H9 (cell line): ENCODE results near the gene SLC9A7. TPM values are rescaled to one million over a fixed set of nuclear protein-coding genes. Genes with fewer than 3 reads are reported as not detected.
A peak's percentile ranks its signal among the peaks of the same experiment; 100 is the strongest.

ENCODE experiments used
- DNase-seq: peaks from one replicate; pipeline ENCODE4 v3.0.0-alpha.2; 2017
- H2AFZ ChIP-seq: one replicate; pipeline ENCODE4 v1.6.1; 2013; ENCODE audit warnings: mild to moderate bottlenecking, low read length, control low read depth, moderate library complexity
- H2AK5ac ChIP-seq: 2 replicates; pipeline ENCODE4 v1.6.1; 2013; ENCODE audit warnings: low read length, control low read depth, mixed read lengths; ENCODE audit not compliant: insufficient read length
- H2BK120ac ChIP-seq: one replicate; pipeline ENCODE4 v1.6.1; 2013; ENCODE audit warnings: low read depth, mild to moderate bottlenecking, low read length, control low read depth, inconsistent platforms; ENCODE audit not compliant: poor library complexity, severe bottlenecking
- H2BK12ac ChIP-seq: 2 replicates; pipeline ENCODE4 v1.6.1; 2013; ENCODE audit warnings: low read length, control low read depth, mixed read lengths, low read depth; ENCODE audit not compliant: insufficient read length
- H2BK15ac ChIP-seq: 2 replicates; pipeline ENCODE4 v1.6.1; 2013; ENCODE audit warnings: low read depth, low read length, control low read depth
- H2BK20ac ChIP-seq: one replicate; pipeline ENCODE4 v1.6.1; 2013; ENCODE audit warnings: low read depth, mild to moderate bottlenecking, low read length, control low read depth, inconsistent platforms; ENCODE audit not compliant: poor library complexity, severe bottlenecking
- H2BK5ac ChIP-seq: 2 replicates; pipeline ENCODE4 v1.6.1; 2013; ENCODE audit warnings: low read length, control low read depth, mixed read lengths; ENCODE audit not compliant: insufficient read length
- H3K14ac ChIP-seq: 2 replicates; pipeline ENCODE4 v1.6.1; 2013; ENCODE audit warnings: low read length, control low read depth; ENCODE audit not compliant: insufficient read depth
- H3K18ac ChIP-seq: 2 replicates; pipeline ENCODE4 v1.6.1; 2013; ENCODE audit warnings: low read depth, mild to moderate bottlenecking, mixed read lengths, low read length, control low read depth; ENCODE audit not compliant: insufficient read length
- H3K23ac ChIP-seq: 2 replicates; pipeline ENCODE4 v1.6.1; 2013; ENCODE audit warnings: low read length, control low read depth, mixed read lengths, low read depth; ENCODE audit not compliant: insufficient read length
- H3K23me2 ChIP-seq: 2 replicates; pipeline ENCODE4 v1.6.1; 2013; ENCODE audit warnings: low read depth, mild to moderate bottlenecking, mixed read lengths, low read length, control low read depth; ENCODE audit not compliant: insufficient read length, poor library complexity, severe bottlenecking
- H3K27ac ChIP-seq: 2 replicates; pipeline ENCODE4 v1.5.1; 2013; ENCODE audit warnings: low read length, control low read depth, mixed read lengths, low read depth; ENCODE audit not compliant: insufficient read length
- H3K27me3 ChIP-seq: 2 replicates; pipeline ENCODE4 v1.6.1; 2013; ENCODE audit warnings: low read length, control low read depth, inconsistent platforms; ENCODE audit not compliant: insufficient read depth
- H3K4ac ChIP-seq: 2 replicates; pipeline ENCODE4 v1.6.1; 2013; ENCODE audit warnings: low read depth, mild to moderate bottlenecking, control low read depth, inconsistent platforms, low read length, moderate library complexity
- H3K4me1 ChIP-seq: 2 replicates; pipeline ENCODE4 v1.6.1; 2013; ENCODE audit warnings: low read length, control low read depth, inconsistent platforms; ENCODE audit not compliant: insufficient read depth
- H3K4me2 ChIP-seq: 2 replicates; pipeline ENCODE4 v1.6.1; 2013; ENCODE audit warnings: low read length, control low read depth, mixed read lengths; ENCODE audit not compliant: insufficient read length, insufficient read depth
- H3K56ac ChIP-seq: 2 replicates; pipeline ENCODE4 v1.6.1; 2013; ENCODE audit warnings: low read depth, mild to moderate bottlenecking, mixed read lengths, low read length, control low read depth; ENCODE audit not compliant: insufficient read length
- H3K79me1 ChIP-seq: 2 replicates; pipeline ENCODE4 v1.6.1; 2013; ENCODE audit warnings: low read depth, mild to moderate bottlenecking, moderate library complexity, low read length, control low read depth, inconsistent platforms; ENCODE audit not compliant: insufficient read depth, poor library complexity, severe bottlenecking
- H3K79me2 ChIP-seq: 2 replicates; pipeline ENCODE4 v1.6.1; 2013; ENCODE audit warnings: low read length, control low read depth, inconsistent platforms; ENCODE audit not compliant: insufficient read depth
- H3K9ac ChIP-seq: 2 replicates; pipeline ENCODE4 v1.6.1; 2013; ENCODE audit warnings: low read length, control low read depth, mixed read lengths; ENCODE audit not compliant: insufficient read length; ENCODE audit errors: extremely low read depth
- H3K9me3 ChIP-seq: one replicate; pipeline ENCODE4 v1.6.1; 2013; ENCODE audit warnings: low read depth, low read length, inconsistent platforms; ENCODE audit not compliant: control insufficient read depth
- H3T11ph ChIP-seq: one replicate; pipeline ENCODE4 v1.6.1; 2013; ENCODE audit warnings: mild to moderate bottlenecking, low read length, control low read depth, inconsistent platforms
- H4K20me1 ChIP-seq: one replicate; pipeline ENCODE4 v1.6.1; 2013; ENCODE audit not compliant: control insufficient read depth, insufficient read length, insufficient read depth
- H4K5ac ChIP-seq: 2 replicates; pipeline ENCODE4 v1.6.1; 2013; ENCODE audit warnings: low read depth, mild to moderate bottlenecking, mixed read lengths, low read length, control low read depth; ENCODE audit not compliant: insufficient read length
- H4K8ac ChIP-seq: replicated peaks from 2 replicates; pipeline ENCODE4 v1.6.1; 2013; ENCODE audit warnings: low read length, control low read depth, mixed read lengths, low read depth; ENCODE audit not compliant: insufficient read length
- H4K91ac ChIP-seq: 2 replicates; pipeline ENCODE4 v1.6.1; 2013; ENCODE audit warnings: low read depth, mild to moderate bottlenecking, moderate library complexity, mixed read lengths, low read length, control low read depth; ENCODE audit not compliant: insufficient read length
- H3K27ac Mint-ChIP-seq, 3 experiments: 2 replicates in 2 of 3; 3 replicates in 1 of 3; pipeline ENCODE4 v1.8.0; 2020 to 2021; ENCODE audit warnings: mixed read lengths in 3 of 3, mild to moderate bottlenecking in 1 of 3, moderate library complexity in 1 of 3
- H3K27me3 Mint-ChIP-seq: 2 replicates; pipeline ENCODE4 v1.8.0; 2021; ENCODE audit warnings: low read depth, mild to moderate bottlenecking, moderate library complexity, mixed read lengths
- H3K36me3 Mint-ChIP-seq, 3 experiments: 2 replicates in 2 of 3; 3 replicates in 1 of 3; pipeline ENCODE4 v1.8.0; 2020 to 2021; ENCODE audit warnings: low read depth in 3 of 3, mixed read lengths in 3 of 3; ENCODE audit not compliant: insufficient read depth in 1 of 3
- H3K4me1 Mint-ChIP-seq, 2 experiments: 2 replicates each; pipeline ENCODE4 v1.8.0; 2020; ENCODE audit warnings: mixed read lengths in 2 of 2
- H3K4me3 Mint-ChIP-seq, 2 experiments: 2 replicates in 1 of 2; 3 replicates in 1 of 2; pipeline ENCODE4 v1.8.0; 2020 to 2021; ENCODE audit warnings: mild to moderate bottlenecking in 2 of 2, mixed read lengths in 2 of 2, moderate library complexity in 1 of 2
- H3K9me3 Mint-ChIP-seq, 2 experiments: 2 replicates in 1 of 2; 3 replicates in 1 of 2; pipeline ENCODE4 v1.8.0; 2020; ENCODE audit warnings: mild to moderate bottlenecking in 2 of 2, mixed read lengths in 2 of 2, moderate library complexity in 1 of 2
- WGBS: extraction: QIAGEN DNeasy Blood & Tissue Kit; methylation state at CpG from one replicate; pipeline ENCODE4 v1.1.7; 2013; ENCODE audit warnings: missing lambda C conversion rate, low lambda C conversion rate, mixed read lengths; ENCODE audit not compliant: insufficient read length; ENCODE audit errors: extremely low coverage; 5-methylcytosine and 5-hydroxymethylcytosine counted together
- total RNA-seq: library from RNA; stranded (reverse); gene quantifications from 2 replicates; pipeline ENCODE4 v1.2.1, GENCODE V29; 2021
- TF ChIP-seq, protein P1 (sequence below): fragments of 200-600 bp; sonication (generic); conservative IDR thresholded peaks from 3 replicates; pipeline ENCODE4 v1.8.0; 2021; ENCODE audit warnings: antibody characterized with exemption, mild to moderate bottlenecking

Gene SLC9A7
- total RNA-seq, 1 experiment from 2014 or later = 5.9 TPM

DNA sequence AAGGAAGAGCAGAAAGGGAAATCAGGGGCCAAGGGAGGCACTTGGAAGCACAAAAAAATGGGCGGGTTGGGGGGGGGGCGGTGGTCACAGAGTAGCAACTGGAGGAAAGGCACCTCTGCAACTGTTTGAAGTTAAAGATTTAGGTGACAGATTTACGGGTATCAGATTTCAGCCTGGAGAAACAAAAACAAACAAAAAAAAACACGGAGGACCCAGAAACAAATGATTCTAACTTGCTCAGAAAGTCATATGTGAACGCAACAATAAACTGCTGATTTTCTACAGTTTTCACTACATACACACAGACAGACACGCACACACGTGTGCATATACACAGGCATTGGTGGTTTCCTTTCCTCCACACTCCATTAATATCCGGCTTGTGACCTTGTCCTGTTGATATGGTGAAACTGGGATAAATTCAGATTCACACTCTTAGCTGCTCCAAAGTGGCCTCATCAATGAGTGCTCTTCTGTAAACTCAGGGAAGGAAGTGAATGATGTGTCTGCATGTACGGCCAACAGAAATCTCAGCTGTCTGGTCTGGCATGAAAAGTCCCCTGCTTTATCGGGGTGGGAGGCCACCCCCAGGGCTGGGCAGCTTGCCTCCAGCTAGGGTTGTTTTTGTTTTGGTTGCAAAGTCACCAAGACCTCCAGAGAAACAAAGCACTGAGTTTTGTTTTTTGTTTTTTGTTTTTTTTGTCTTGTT, 131.1 kb downstream of the SLC9A7 start:
- no peak overlapping the region for H2BK5ac ChIP-seq
- H3K14ac ChIP-seq = no peak overlapping the region
- H3K56ac ChIP-seq = no peak overlapping the region
- no peak overlapping the region for H2BK15ac ChIP-seq
- TF ChIP-seq, protein P1, sequence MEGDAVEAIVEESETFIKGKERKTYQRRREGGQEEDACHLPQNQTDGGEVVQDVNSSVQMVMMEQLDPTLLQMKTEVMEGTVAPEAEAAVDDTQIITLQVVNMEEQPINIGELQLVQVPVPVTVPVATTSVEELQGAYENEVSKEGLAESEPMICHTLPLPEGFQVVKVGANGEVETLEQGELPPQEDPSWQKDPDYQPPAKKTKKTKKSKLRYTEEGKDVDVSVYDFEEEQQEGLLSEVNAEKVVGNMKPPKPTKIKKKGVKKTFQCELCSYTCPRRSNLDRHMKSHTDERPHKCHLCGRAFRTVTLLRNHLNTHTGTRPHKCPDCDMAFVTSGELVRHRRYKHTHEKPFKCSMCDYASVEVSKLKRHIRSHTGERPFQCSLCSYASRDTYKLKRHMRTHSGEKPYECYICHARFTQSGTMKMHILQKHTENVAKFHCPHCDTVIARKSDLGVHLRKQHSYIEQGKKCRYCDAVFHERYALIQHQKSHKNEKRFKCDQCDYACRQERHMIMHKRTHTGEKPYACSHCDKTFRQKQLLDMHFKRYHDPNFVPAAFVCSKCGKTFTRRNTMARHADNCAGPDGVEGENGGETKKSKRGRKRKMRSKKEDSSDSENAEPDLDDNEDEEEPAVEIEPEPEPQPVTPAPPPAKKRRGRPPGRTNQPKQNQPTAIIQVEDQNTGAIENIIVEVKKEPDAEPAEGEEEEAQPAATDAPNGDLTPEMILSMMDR = no peak
- H3K4me1 ChIP-seq = peaks cover 4% of the 10 kb centered on the region; the same call in 1 of the 2 replicates
- no peak overlapping the region for H2BK20ac ChIP-seq
- no peak overlapping the region for H3K4me3 Mint-ChIP-seq
- H4K91ac ChIP-seq = no peak overlapping the region
- H2BK12ac ChIP-seq = no peak overlapping the region
- peaks cover 9 to 40% (median 33%) of the 10 kb centered on the region in 3 experiments; a peak in 6 of 7 replicates for H3K36me3 Mint-ChIP-seq
- H3K27ac ChIP-seq = no peak overlapping the region
- no peak overlapping the region for H4K5ac ChIP-seq
- H3K4me1 Mint-ChIP-seq = peaks cover 16 to 18% of the 10 kb centered on the region in 2 experiments
- H3K27me3 ChIP-seq = no peaks in the 10 kb centered on the region; the same call in 1 of the 2 replicates
- H3K9me3 Mint-ChIP-seq = peaks cover 70 to 74% of the 10 kb centered on the region in 2 experiments
- H3K23ac ChIP-seq = no peak overlapping the region
- H2BK120ac ChIP-seq = no peak overlapping the region
- no peak overlapping the region for H3K9ac ChIP-seq
- H4K20me1 ChIP-seq = no peaks in the 10 kb centered on the region
- peaks cover 39% of the 10 kb centered on the region for H3K9me3 ChIP-seq
- H3K23me2 ChIP-seq = no peaks in the 10 kb centered on the region
- peak overlapping the region in 1 of 3 experiments; percentile 44; a peak in 3 of 7 replicates for H3K27ac Mint-ChIP-seq
- no peak overlapping the region for H3K18ac ChIP-seq
- H3T11ph ChIP-seq = no peak overlapping the region
- H3K79me1 ChIP-seq = no peaks in the 10 kb centered on the region
- no peak overlapping the region for H3K4me2 ChIP-seq
- no peak for DNase-seq
- H3K79me2 ChIP-seq = no peaks in the 10 kb centered on the region
- H2AFZ ChIP-seq = no peak overlapping the region
- no CpG with 5 or more reads among the region's 10 CpGs for WGBS
- no peak overlapping the region for H2AK5ac ChIP-seq
- no peak overlapping the region for H3K4ac ChIP-seq
- no peaks in the 10 kb centered on the region; the same call in 1 of the 2 replicates for H3K27me3 Mint-ChIP-seq
- H4K8ac ChIP-seq = no peak overlapping the region
